Activated naive CD8-positive, alpha-beta T cell treated with anti-CD3 and anti-CD28 coated beads for 36 hours (primary cell): Measurements from ENCODE around the gene ZNF18. TPM values are rescaled to one million over a fixed set of nuclear protein-coding genes. Genes with fewer than 3 reads are reported as not detected.
"Not testable (repeated sequence)": the region's sequence is repeated elsewhere in the genome, so short reads cannot be mapped to it uniquely, and the experiment has no call there.

ENCODE experiments used
- DNase-seq: peaks from one replicate; pipeline ENCODE4 v3.0.0; 2021
- H3K27ac Mint-ChIP-seq: one replicate; pipeline ENCODE4 v1.8.0; 2022; ENCODE audit warnings: mild to moderate bottlenecking, moderate library complexity, mixed read lengths
- H3K27me3 Mint-ChIP-seq: one replicate; pipeline ENCODE4 v1.8.0; 2022; ENCODE audit warnings: mild to moderate bottlenecking, mixed read lengths
- H3K36me3 Mint-ChIP-seq: one replicate; pipeline ENCODE4 v1.8.0; 2021; ENCODE audit warnings: mild to moderate bottlenecking, mixed read lengths
- H3K4me1 Mint-ChIP-seq: one replicate; pipeline ENCODE4 v1.8.0; 2021; ENCODE audit warnings: mixed read lengths
- H3K4me3 Mint-ChIP-seq: one replicate; pipeline ENCODE4 v1.8.0; 2022; ENCODE audit warnings: mild to moderate bottlenecking, moderate library complexity, mixed read lengths
- H3K9me3 Mint-ChIP-seq: one replicate; pipeline ENCODE4 v1.8.0; 2022; ENCODE audit warnings: mixed read lengths
- total RNA-seq, 2 experiments: library from RNA; stranded (reverse); gene quantifications; one replicate each; pipeline ENCODE4 v1.2.3, GENCODE V29; 2021

ZNF18 gene
- total RNA-seq, 2 experiments from 2014 or later: 7.7 to 8.1 TPM

DNA sequence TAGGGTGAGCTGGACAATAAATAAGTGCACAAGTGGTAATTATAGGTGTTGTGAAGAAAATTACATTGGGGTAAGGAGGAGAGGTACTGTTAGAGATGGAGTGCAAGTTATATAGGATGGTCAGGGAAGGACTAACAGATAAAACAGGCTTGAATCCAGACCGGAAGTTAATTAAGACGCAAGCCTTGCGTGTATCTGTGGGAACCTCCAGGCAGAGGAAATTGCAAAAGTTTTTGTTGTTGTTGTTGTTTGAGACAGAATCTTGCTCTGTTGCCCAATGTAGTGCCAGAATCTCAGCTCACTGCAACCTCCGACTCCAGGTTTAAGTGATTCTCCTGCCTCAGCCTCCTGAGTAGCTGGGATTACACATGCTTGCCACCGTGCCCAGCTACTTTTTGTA is 2.4 kb upstream of the ZNF18 start:
- Mint-ChIP-seq H3K27ac (no peak overlapping the region), H3K4me3 (no peak overlapping the region), H3K9me3 (no peaks in the 10 kb centered on the region), H3K27me3 (no peaks in the 10 kb centered on the region), H3K4me1 (peaks cover 9% of the 10 kb centered on the region), H3K36me3 (no peaks in the 10 kb centered on the region)
- DNase-seq: no peak

DNA sequence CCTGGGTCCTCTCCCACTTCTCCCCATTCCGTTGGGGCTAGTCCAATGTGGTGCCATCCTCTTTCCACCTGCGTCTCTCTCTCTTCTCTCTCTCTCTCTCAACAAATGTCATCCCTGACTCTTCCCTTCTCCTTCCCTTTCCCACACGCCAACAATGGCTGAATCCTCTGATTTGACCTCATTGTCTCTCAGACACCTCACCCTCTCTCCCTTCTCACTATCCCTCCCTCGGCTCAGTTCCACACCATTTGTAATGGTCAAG is 628 bp upstream of the ZNF18 start:
- DNase-seq: no peak
- Mint-ChIP-seq H3K27ac (peak overlapping the region; percentile 91), H3K36me3 (peaks cover 3% of the 10 kb centered on the region), H3K9me3 (no peaks in the 10 kb centered on the region), H3K27me3 (no peaks in the 10 kb centered on the region), H3K4me1 (peaks cover 12% of the 10 kb centered on the region), H3K4me3 (peak overlapping the region; percentile 89)

DNA sequence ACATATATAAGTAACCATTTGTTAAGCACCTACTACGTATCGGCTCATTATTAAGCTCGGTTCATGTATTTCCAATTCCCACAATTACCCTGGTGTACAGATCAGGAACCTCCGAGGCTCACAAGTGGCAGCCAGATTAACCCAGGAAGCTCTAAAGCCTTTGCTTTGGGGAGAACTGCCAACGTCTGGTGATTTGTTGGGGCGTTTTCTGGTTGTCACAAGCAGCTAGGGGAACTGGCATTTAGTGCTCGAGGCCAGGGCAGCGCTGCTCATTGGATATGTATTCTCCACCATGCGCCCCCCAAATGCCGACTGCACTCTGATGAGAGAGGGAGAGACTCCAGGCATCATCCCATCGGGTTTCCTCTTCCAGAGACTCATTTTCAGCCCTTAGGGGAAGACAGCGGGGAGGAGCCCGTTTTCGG is 541 bp downstream of the ZNF18 start:
- H3K4me3 Mint-ChIP-seq: peak overlapping the region; percentile 86
- DNase-seq: no peak

DNA sequence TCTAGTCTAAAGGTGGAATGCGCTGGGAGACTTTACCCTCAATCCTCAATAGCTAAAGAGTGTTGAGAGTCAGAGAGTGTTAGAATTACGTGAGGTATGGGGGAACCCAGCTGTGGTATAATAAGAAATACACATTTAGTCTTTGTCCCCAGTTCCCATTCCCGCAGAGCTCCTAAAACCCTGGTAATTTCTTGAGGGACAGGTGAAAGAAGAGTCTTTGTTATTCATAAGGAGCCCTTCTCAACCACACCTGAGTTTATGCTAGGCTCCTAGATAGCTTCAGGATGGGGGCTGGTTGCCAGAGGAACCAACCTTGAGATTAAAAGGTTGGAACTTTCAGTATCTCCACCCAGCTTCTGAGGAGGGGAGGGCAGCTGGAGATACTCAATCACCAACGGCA is 5.8 kb downstream of the ZNF18 start:
- Mint-ChIP-seq H3K4me1 (peaks cover 19% of the 10 kb centered on the region), H3K9me3 (no peaks in the 10 kb centered on the region), H3K27me3 (no peaks in the 10 kb centered on the region), H3K27ac (no peak overlapping the region), H3K4me3 (no peak overlapping the region), H3K36me3 (peaks cover 45% of the 10 kb centered on the region)
- no peak for DNase-seq

More for the DNA sequence above, 541 bp downstream of the ZNF18 start:
- Mint-ChIP-seq H3K36me3 (peaks cover 10% of the 10 kb centered on the region), H3K27me3 (no peaks in the 10 kb centered on the region), H3K9me3 (no peaks in the 10 kb centered on the region), H3K4me1 (peaks cover 13% of the 10 kb centered on the region), H3K27ac (peak overlapping the region; percentile 88)

DNA sequence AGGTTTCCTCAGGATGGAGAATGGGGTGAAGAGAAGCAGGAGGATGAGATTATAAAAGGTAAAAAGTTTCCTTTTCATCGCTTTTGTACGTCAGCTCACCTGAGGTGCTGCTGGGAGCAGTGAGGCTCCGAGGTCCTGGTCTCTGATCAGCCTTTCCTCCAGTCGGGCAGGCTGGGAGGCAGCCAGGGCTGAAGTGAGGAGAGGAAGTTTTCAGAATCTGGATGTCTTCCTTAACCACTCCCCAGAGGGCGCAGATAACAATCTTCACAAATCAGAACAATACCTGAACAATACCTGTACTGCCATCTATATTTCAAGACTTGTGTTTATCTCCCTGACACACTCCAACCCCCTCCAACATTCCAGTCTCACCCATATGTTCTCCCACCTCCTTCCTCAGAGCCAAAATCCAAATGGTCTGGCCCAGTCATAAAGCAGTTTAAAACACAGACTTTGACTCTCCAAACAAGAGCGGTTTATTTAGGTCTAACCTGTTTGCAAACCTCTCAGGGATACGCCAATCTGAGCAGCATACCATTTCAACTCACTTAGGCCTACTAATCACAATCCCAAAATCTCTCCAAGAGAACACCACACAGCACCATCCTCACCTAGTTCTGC is 6.8 kb downstream of the ZNF18 start:
- Mint-ChIP-seq H3K4me1 (peaks cover 14% of the 10 kb centered on the region), H3K4me3 (no peak overlapping the region), H3K27ac (no peak overlapping the region), H3K9me3 (no peaks in the 10 kb centered on the region), H3K36me3 (peaks cover 45% of the 10 kb centered on the region), H3K27me3 (no peaks in the 10 kb centered on the region)
- no peak for DNase-seq

DNA sequence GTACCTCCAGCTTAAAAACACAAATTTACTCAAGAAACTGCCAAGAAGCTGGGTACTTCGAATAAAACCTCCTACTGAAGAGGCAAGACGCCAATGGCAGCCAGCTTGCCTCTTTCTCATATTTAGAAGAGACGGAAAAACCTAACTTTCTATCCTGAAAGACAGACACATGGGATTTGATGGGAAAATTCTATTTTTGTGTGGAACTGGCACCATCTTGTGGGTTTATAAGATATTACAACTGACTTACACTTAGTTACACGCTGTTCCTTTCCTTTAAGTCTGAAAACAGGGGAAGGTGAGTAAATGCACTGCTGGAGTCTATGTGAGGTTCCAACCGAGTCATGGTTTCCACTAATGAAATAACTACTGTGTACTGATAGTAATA is 10.3 kb downstream of the ZNF18 start:
- H3K36me3 Mint-ChIP-seq: peaks cover 57% of the 10 kb centered on the region
- DNase-seq: no peak
- no peaks in the 10 kb centered on the region for H3K27me3 Mint-ChIP-seq
- H3K9me3 Mint-ChIP-seq: no peaks in the 10 kb centered on the region
- H3K4me3 Mint-ChIP-seq: no peak overlapping the region
- no peak overlapping the region for H3K27ac Mint-ChIP-seq
- peaks cover 12% of the 10 kb centered on the region for H3K4me1 Mint-ChIP-seq

DNA sequence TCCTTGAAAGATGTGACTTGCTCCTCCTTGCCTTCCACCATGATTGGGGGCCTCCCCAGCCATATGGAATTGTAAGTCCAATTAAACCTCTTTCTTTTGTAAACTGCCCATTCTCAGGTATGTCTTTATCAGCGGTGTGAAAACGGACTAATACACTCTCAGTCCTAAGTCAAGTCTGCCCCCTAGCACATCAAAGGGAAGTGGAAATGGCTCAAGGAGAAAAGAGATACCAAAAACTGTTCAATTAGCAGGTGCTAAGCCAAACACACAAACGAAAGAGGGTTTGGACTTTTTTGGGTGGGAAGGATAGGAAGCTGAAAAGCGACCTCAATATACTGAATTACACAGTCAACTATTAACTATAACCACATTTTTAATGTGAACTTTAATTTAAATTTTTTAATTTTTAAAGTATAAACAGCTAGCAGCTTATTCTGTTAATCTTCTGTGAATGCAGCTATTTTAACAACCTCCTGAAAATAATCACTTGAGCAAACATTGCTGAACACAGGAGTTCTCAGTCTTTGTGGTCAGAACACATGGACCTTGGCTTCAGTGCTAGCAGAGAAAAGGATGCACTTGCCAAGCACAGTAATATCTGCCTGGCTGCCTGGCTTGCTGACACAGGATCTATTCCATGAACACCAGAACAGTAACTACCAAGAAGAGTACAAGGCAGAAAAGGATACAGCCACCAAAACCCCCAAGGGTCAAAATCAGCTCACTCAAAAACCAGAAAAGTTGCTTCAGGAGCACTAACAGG is 10.9 kb downstream of the ZNF18 start:
- H3K27ac Mint-ChIP-seq: no peak overlapping the region
- H3K36me3 Mint-ChIP-seq: peaks cover 56% of the 10 kb centered on the region
- H3K27me3 Mint-ChIP-seq: no peaks in the 10 kb centered on the region

DNA sequence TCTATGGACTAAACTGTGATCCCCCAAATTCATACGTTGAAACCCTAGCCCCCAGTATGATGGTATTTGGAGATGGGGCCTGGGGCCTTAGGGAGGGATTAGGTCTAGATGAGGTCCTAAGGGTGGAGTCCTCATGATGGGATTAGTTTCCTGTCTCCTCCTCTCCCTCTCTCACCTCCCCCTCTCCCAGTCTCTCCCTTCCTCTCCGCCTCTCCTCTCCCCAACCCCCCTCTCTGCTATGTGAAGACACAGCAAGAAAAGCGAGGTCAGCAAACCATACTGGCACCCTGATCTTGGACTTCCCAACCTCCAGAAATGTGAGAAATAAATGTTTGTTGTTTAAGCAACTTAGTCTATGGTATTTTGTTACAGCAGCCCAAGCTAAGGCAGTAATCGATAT is 15.4 kb downstream of the ZNF18 start:
- H3K27me3 Mint-ChIP-seq: no peaks in the 10 kb centered on the region
- peaks cover 56% of the 10 kb centered on the region for H3K36me3 Mint-ChIP-seq
- DNase-seq: no peak
- H3K4me3 Mint-ChIP-seq: no peak overlapping the region
- no peak overlapping the region for H3K27ac Mint-ChIP-seq
- no peaks in the 10 kb centered on the region for H3K4me1 Mint-ChIP-seq
- H3K9me3 Mint-ChIP-seq: no peaks in the 10 kb centered on the region

More for the DNA sequence above, 10.9 kb downstream of the ZNF18 start:
- no peak for DNase-seq
- no peaks in the 10 kb centered on the region for H3K9me3 Mint-ChIP-seq
- no peak overlapping the region for H3K4me3 Mint-ChIP-seq
- H3K4me1 Mint-ChIP-seq: peaks cover 10% of the 10 kb centered on the region

DNA sequence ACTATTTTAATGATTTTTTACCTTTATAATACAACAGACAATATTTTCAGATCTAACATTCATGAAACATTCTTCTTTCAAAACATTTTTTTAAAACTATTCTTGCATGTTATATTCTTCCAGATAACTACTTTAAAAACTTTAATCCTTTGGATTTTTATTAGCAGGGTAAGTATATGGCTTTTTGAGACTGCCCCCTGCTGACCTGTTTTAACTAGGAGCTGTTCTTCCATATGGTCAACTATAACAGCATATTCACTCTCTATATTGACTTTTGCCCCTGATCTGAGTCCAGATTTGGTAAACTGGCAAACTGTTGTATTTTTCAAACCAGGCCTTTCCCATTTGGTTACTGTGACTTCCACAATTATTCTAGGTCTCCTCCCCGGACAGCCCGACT is 16.5 kb downstream of the ZNF18 start:
- Mint-ChIP-seq H3K9me3 (no peaks in the 10 kb centered on the region), H3K27ac (no peak overlapping the region), H3K27me3 (no peaks in the 10 kb centered on the region), H3K36me3 (peaks cover 64% of the 10 kb centered on the region), H3K4me3 (no peak overlapping the region), H3K4me1 (no peaks in the 10 kb centered on the region)
- DNase-seq: no peak

DNA sequence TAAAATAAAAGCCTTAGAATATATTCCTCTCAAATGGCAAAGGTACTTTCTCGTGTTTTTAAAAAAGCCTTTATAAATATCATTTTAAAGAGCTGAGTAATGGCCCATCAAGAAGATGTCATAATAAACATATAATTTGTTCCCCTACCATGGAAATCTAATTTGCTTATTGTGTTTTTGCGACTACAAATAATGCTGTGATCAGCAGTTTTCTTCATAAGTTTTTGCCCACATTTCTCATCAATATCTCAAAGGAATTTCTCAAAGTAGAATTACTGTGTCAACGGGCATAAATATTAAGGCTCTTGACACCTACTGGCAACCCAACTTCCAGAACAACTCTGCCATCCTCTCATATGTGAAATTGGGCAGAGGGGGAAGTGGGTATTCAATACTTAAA is 17.5 kb downstream of the ZNF18 start:
- no peak for DNase-seq
- Mint-ChIP-seq H3K27ac (no peak overlapping the region), H3K36me3 (peaks cover 72% of the 10 kb centered on the region), H3K4me1 (no peaks in the 10 kb centered on the region), H3K4me3 (no peak overlapping the region), H3K27me3 (no peaks in the 10 kb centered on the region), H3K9me3 (no peaks in the 10 kb centered on the region)

DNA sequence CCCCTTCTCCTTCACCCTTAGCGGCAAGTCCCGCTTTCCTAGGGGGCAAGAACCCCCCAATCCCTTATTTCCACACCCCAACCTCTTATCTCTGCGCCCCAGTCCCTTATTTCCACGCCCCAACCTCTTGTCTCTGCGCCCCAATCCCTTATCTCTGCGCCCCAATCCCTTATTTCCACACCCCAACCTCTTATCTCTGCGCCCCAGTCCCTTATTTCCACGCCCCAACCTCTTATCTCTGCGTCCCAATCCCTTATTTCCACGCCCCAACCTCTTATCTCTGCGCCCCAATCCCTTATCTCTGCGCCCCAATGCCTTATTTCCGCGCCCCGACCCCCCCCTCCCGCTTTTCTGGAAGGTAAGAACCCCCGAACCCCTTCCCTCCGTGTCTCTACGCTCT is 24.5 kb downstream of the ZNF18 start:
- DNase-seq, H3K4me1 Mint-ChIP-seq, H3K27me3 Mint-ChIP-seq, H3K27ac Mint-ChIP-seq, H3K4me3 Mint-ChIP-seq: not testable (repeated sequence)
- peaks cover 72% of the 10 kb centered on the region for H3K36me3 Mint-ChIP-seq
- peaks cover 21% of the 10 kb centered on the region for H3K9me3 Mint-ChIP-seq

DNA sequence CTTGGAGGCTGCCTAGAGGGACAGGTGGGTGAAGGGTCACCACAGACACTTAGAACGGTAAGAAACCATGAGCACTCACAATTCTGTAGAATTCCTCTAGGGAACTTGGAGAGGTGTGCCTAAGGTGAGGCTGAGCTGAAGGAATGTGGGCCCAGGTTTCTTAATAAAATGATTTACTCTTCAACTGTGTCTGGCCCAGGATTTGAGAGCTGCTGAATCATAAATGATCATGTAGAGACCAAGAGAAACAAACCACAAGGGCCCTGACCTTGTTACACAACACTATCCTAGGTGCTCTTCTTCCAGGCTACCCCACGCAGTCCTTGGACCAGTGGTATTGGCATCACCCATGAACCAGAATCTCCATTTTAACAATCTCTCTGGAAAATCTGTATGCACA is 27.7 kb downstream of the ZNF18 start:
- H3K4me3 Mint-ChIP-seq: no peak overlapping the region
- H3K4me1 Mint-ChIP-seq: no peaks in the 10 kb centered on the region
- DNase-seq: no peak
- peaks cover 43% of the 10 kb centered on the region for H3K9me3 Mint-ChIP-seq
- H3K36me3 Mint-ChIP-seq: peaks cover 64% of the 10 kb centered on the region
- H3K27ac Mint-ChIP-seq: no peak overlapping the region
- H3K27me3 Mint-ChIP-seq: no peaks in the 10 kb centered on the region

DNA sequence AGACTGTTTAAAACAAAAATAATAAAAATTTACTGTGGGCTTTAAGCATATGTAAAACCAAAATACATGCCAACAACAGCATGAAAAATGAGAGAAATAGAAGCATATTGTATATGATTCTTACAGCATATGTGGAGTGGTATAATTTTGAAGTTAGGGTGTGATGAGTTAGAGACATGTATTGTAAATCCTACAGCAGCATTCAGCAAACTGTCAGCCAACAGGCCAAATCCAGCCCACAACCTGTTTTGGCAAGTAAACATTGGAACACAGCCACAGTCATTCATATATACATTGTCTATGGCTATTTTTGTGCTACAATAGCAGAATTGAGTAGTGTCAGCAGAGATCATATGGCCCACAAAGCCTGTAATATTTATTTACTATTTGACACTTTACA is 42.3 kb downstream of the ZNF18 start:
- H3K9me3 Mint-ChIP-seq: peaks cover 21% of the 10 kb centered on the region

DNA sequence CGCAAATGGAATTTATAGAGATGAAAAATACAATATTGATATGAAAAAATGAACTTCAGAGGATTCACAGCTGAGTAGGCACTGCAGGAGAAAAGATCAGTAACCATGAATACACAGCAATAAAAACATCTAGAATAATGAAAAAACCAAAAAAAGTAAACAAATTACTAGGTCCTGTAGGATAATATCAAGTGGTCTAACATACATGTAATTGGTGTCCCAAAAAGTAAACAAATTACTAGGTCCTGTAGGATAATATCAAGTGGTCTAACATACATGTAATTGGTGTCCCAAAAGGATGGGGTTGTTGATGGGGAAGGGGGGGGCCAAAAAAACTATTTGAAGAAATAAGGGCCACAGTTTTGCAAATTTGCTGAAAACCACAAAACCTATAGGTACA is 43.4 kb downstream of the ZNF18 start:
- Mint-ChIP-seq H3K36me3 (peaks cover 36% of the 10 kb centered on the region), H3K4me1 (no peaks in the 10 kb centered on the region), H3K27ac (no peak overlapping the region), H3K9me3 (peaks cover 21% of the 10 kb centered on the region), H3K27me3 (no peaks in the 10 kb centered on the region), H3K4me3 (no peak overlapping the region)
- no peak for DNase-seq

More for the DNA sequence above, 42.3 kb downstream of the ZNF18 start:
- Mint-ChIP-seq H3K36me3 (peaks cover 36% of the 10 kb centered on the region), H3K4me3 (no peak overlapping the region), H3K4me1 (no peaks in the 10 kb centered on the region), H3K27me3 (no peaks in the 10 kb centered on the region), H3K27ac (no peak overlapping the region)
- no peak for DNase-seq

DNA sequence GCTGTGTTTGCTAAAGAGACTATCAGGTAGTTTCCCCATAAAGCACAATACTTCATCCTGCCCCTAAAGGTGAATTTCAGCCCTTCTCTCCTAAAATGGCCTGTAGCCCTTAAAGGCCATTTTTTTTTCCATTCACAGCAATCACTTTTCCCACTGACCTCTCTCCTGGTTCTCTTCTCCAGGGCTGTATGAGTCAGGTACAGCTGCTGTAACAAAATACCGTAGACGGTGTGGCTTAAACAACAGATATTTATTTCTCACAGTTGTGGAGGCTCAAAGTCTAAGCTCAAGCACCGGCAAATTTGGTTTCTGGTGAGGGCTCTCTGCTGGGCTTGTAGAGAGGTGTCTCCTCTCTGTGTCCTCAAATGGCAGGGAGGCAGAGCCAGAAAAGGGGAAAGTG is 44.7 kb downstream of the ZNF18 start:
- H3K9me3 Mint-ChIP-seq: peaks cover 11% of the 10 kb centered on the region
- no peak overlapping the region for H3K4me3 Mint-ChIP-seq
- no peak overlapping the region for H3K27ac Mint-ChIP-seq
- no peaks in the 10 kb centered on the region for H3K27me3 Mint-ChIP-seq
- H3K36me3 Mint-ChIP-seq: peaks cover 27% of the 10 kb centered on the region
- DNase-seq: no peak
- no peaks in the 10 kb centered on the region for H3K4me1 Mint-ChIP-seq
